ENCODE data around the gene TNFRSF11A.

Gene TNFRSF11A

GRCh38 chr18:62324917-62325805 lies at the start of gene TNFRSF11A:
TSS of gene TNFRSF11A (plus strand) at chr18:62325310. CDS start at chr18:62325353, 43 bp downstream.
- no peak for DNase-seq

- DNase-seq, result no peak
Measured at GRCh38 chr18:62277045-62277444, 48.1 kb upstream of the TNFRSF11A start.

GRCh38 chr18:62279561-62279960 lies 45.5 kb upstream of the TNFRSF11A start:
- no peak for DNase-seq

GRCh38 chr18:62280058-62280457 lies 45.1 kb upstream of the TNFRSF11A start:
- DNase-seq, result no peak

- DNase-seq, result no peak
Measured at GRCh38 chr18:62280786-62281185, 44.3 kb upstream of the TNFRSF11A start.

GRCh38 chr18:62281684-62282083 lies 43.4 kb upstream of the TNFRSF11A start:
- DNase-seq, result no peak

- no peak for DNase-seq
Measured at GRCh38 chr18:62282188-62282629, 42.9 kb upstream of the TNFRSF11A start.

- DNase-seq, result no peak
Measured at GRCh38 chr18:62284637-62285036, 40.5 kb upstream of the TNFRSF11A start.

- no peak for DNase-seq
Measured at GRCh38 chr18:62285281-62285680, 39.8 kb upstream of the TNFRSF11A start.

- DNase-seq, result no peak
Measured at GRCh38 chr18:62287781-62288664, 37.1 kb upstream of the TNFRSF11A start.

- no peak for DNase-seq
Measured at GRCh38 chr18:62288665-62289008, 36.5 kb upstream of the TNFRSF11A start.

GRCh38 chr18:62289047-62289446 lies 36.1 kb upstream of the TNFRSF11A start:
- DNase-seq, result no peak

GRCh38 chr18:62294073-62294472 lies 31.0 kb upstream of the TNFRSF11A start:
- DNase-seq, result no peak

GRCh38 chr18:62300359-62300963 lies 24.6 kb upstream of the TNFRSF11A start:
- DNase-seq, result no peak

- DNase-seq, result no peak
Measured at GRCh38 chr18:62301322-62301721, 23.8 kb upstream of the TNFRSF11A start.

GRCh38 chr18:62312851-62313250 lies 12.3 kb upstream of the TNFRSF11A start:
- DNase-seq, result no peak

GRCh38 chr18:62318228-62319180 lies 6.6 kb upstream of the TNFRSF11A start:
- DNase-seq, result no peak

GRCh38 chr18:62321201-62321600 lies 3.9 kb upstream of the TNFRSF11A start:
- no peak for DNase-seq

GRCh38 chr18:62323483-62324180 lies 1.5 kb upstream of the TNFRSF11A start:
- DNase-seq, result no peak

GRCh38 chr18:62324181-62324828 lies 805 bp upstream of the TNFRSF11A start:
- no peak for DNase-seq
